ENCODE data around the gene TRAPPC3L.

DNA sequence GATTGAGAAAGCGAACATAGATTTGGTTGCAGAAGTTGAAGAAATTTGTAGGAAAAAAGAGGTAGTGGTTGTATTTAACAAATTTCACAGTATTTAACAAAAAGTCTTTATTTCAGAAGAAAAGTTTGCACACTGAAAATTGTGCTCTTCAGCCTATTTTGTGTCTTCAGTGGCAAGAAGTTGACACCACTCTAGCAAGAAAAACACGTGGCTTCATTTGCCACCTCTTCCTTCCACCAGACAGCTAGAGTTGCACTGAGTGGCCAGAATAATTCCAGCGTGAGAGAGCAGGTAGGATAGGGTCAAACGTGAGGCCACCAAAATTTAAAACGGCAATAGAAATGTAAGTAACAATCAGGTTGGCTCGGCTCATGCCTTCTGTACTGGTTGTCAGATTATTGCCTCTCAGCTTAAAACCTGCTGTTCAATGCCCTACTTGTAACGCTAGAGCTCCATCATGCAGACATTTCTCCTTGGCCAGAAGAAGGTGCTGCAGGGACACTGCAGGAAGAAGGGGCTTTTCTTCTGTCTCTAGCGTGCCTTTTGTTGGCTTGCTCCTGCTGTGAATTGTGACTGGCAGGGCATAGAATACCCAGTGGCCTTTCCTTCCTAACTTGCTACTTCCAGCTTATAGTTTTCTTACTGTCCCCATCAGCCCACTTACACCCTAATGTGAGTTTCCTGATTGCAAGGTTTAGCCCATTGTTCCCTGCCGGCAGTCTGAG lies 12.1 kb downstream of the TRAPPC3L start:
- TF ChIP-seq POLR2AphosphoS5 (IDR thresholded peaks at IDR 0.05) (no peak), POLR2A (IDR thresholded peaks at IDR 0.05) (no peak)
- TF ChIP-seq, protein P1, sequence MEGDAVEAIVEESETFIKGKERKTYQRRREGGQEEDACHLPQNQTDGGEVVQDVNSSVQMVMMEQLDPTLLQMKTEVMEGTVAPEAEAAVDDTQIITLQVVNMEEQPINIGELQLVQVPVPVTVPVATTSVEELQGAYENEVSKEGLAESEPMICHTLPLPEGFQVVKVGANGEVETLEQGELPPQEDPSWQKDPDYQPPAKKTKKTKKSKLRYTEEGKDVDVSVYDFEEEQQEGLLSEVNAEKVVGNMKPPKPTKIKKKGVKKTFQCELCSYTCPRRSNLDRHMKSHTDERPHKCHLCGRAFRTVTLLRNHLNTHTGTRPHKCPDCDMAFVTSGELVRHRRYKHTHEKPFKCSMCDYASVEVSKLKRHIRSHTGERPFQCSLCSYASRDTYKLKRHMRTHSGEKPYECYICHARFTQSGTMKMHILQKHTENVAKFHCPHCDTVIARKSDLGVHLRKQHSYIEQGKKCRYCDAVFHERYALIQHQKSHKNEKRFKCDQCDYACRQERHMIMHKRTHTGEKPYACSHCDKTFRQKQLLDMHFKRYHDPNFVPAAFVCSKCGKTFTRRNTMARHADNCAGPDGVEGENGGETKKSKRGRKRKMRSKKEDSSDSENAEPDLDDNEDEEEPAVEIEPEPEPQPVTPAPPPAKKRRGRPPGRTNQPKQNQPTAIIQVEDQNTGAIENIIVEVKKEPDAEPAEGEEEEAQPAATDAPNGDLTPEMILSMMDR (IDR thresholded peaks at IDR 0.05): no peak
